ENCODE results near the gene FBXO31.

FBXO31 gene

GRCh38 chr16:87331241-87331801 is 52.3 kb downstream of the FBXO31 start:
- DNase-seq, result no peak
- no peak overlapping the region for H3K23ac ChIP-seq (ENCODE audit: low read length)

GRCh38 chr16:87330646-87331045 is 52.9 kb downstream of the FBXO31 start:
- Histone ChIP-seq H3K4me1 (ENCODE audit: control insufficient read depth, low read depth, low read length) (no peaks in the 10 kb centered on the region), H3K4me2 (ENCODE audit: low read length) (no peak overlapping the region), H3K4me3 (ENCODE audit: low read length) (no peak overlapping the region), H3K27me3 (ENCODE audit: insufficient read depth, low read length, poor library complexity) (no peaks in the 10 kb centered on the region), H2AK5ac (ENCODE audit: low read length) (no peak overlapping the region), H3K36me3 (ENCODE audit: control insufficient read depth, insufficient read depth, low read length) (no peaks in the 10 kb centered on the region), H3K18ac (ENCODE audit: low read length) (no peak overlapping the region), H3K4ac (ENCODE audit: low read depth, low read length) (no peak overlapping the region), H3K79me1 (ENCODE audit: low read length) (no peaks in the 10 kb centered on the region), H3K79me2 (ENCODE audit: control insufficient read depth, insufficient read depth, low read length) (no peaks in the 10 kb centered on the region), H3K23ac (ENCODE audit: low read length) (no peak overlapping the region), H2BK15ac (replicated peaks; ENCODE audit: low read depth) (no peak overlapping the region), H4K8ac (ENCODE audit: low read depth, low read length) (no peak overlapping the region), H3K56ac (ENCODE audit: low read length) (no peak overlapping the region), H3K27ac (ENCODE audit: low read depth, low read length) (no peak overlapping the region), H4K5ac (ENCODE audit: low read length) (no peak overlapping the region), H3K9ac (ENCODE audit: low read length) (no peak overlapping the region), H2BK5ac (ENCODE audit: low read length) (no peak overlapping the region), H2BK120ac (ENCODE audit: low read depth, low read length) (no peak overlapping the region)
- WGBS (ENCODE audit: extremely low coverage, insufficient coverage, low lambda C conversion rate), result no CpG with 5 or more reads among the region's 15 CpGs
- DNase-seq, result no peak

More at GRCh38 chr16:87331241-87331801, 52.3 kb downstream of the FBXO31 start:
- Histone ChIP-seq H3K4me3 (ENCODE audit: low read length) (no peak overlapping the region), H3K4ac (ENCODE audit: low read depth, low read length) (no peak overlapping the region), H4K5ac (ENCODE audit: low read length) (no peak overlapping the region), H3K79me2 (ENCODE audit: control insufficient read depth, insufficient read depth, low read length) (no peaks in the 10 kb centered on the region), H3K27ac (ENCODE audit: low read depth, low read length) (no peak overlapping the region), H3K9ac (ENCODE audit: low read length) (no peak overlapping the region), H4K8ac (ENCODE audit: low read depth, low read length) (no peak overlapping the region), H2BK15ac (replicated peaks; ENCODE audit: low read depth) (no peak overlapping the region), H3K18ac (ENCODE audit: low read length) (no peak overlapping the region), H3K4me1 (ENCODE audit: control insufficient read depth, low read depth, low read length) (no peaks in the 10 kb centered on the region), H2BK120ac (ENCODE audit: low read depth, low read length) (no peak overlapping the region), H2AK5ac (ENCODE audit: low read length) (no peak overlapping the region), H3K79me1 (ENCODE audit: low read length) (no peaks in the 10 kb centered on the region), H3K4me2 (ENCODE audit: low read length) (no peak overlapping the region), H3K36me3 (ENCODE audit: control insufficient read depth, insufficient read depth, low read length) (no peaks in the 10 kb centered on the region), H3K27me3 (ENCODE audit: insufficient read depth, low read length, poor library complexity) (no peaks in the 10 kb centered on the region), H2BK5ac (ENCODE audit: low read length) (no peak overlapping the region), H3K56ac (ENCODE audit: low read length) (no peak overlapping the region)
- no CpG with 5 or more reads among the region's 31 CpGs for WGBS (ENCODE audit: extremely low coverage, insufficient coverage, low lambda C conversion rate)

DNA sequence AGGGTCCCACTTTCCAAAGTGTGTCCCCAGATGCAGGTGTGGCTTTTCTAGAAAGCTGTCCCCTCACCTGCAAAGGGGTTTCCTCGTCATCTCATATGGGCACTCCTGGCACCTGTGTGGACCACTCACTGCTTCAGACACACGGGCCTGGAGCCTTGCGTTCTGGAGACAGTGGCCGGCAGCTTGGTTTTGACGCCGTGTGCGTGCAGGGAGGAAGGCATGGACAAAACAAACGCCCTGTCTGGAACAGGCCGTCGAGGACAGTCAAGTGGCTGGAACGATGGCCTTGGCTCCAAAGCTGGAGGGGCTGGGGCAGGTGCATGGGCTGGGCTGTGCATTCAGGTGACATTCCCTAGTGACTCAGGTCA is 53.3 kb downstream of the FBXO31 start:
- no peak overlapping the region for H2BK15ac ChIP-seq (replicated peaks; ENCODE audit: low read depth)
- H2BK120ac ChIP-seq (ENCODE audit: low read depth, low read length), result no peak overlapping the region
- H4K8ac ChIP-seq (ENCODE audit: low read depth, low read length), result no peak overlapping the region
- H3K36me3 ChIP-seq (ENCODE audit: control insufficient read depth, insufficient read depth, low read length), result no peaks in the 10 kb centered on the region
- H3K4me2 ChIP-seq (ENCODE audit: low read length), result no peak overlapping the region
- no peaks in the 10 kb centered on the region for H3K4me1 ChIP-seq (ENCODE audit: control insufficient read depth, low read depth, low read length)
- H3K4ac ChIP-seq (ENCODE audit: low read depth, low read length), result no peak overlapping the region
- H2AK5ac ChIP-seq (ENCODE audit: low read length), result no peak overlapping the region
- H3K23ac ChIP-seq (ENCODE audit: low read length), result no peak overlapping the region
- no peak overlapping the region for H3K27ac ChIP-seq (ENCODE audit: low read depth, low read length)
- no peak overlapping the region for H3K56ac ChIP-seq (ENCODE audit: low read length)
- H3K4me3 ChIP-seq (ENCODE audit: low read length), result no peak overlapping the region
- no peaks in the 10 kb centered on the region for H3K79me1 ChIP-seq (ENCODE audit: low read length)
- no peak overlapping the region for H3K18ac ChIP-seq (ENCODE audit: low read length)
- H4K5ac ChIP-seq (ENCODE audit: low read length), result no peak overlapping the region
- no peak overlapping the region for H3K9ac ChIP-seq (ENCODE audit: low read length)
- H3K27me3 ChIP-seq (ENCODE audit: insufficient read depth, low read length, poor library complexity), result no peaks in the 10 kb centered on the region
- no peak for DNase-seq
- H2BK5ac ChIP-seq (ENCODE audit: low read length), result no peak overlapping the region
- WGBS (ENCODE audit: extremely low coverage, insufficient coverage, low lambda C conversion rate), result no CpG with 5 or more reads among the region's 11 CpGs
- H3K79me2 ChIP-seq (ENCODE audit: control insufficient read depth, insufficient read depth, low read length), result no peaks in the 10 kb centered on the region

- Histone ChIP-seq H3K9ac (ENCODE audit: low read length) (no peak overlapping the region), H3K18ac (ENCODE audit: low read length) (no peak overlapping the region), H3K27ac (ENCODE audit: low read depth, low read length) (no peak overlapping the region), H3K4me2 (ENCODE audit: low read length) (no peak overlapping the region), H2BK120ac (ENCODE audit: low read depth, low read length) (no peak overlapping the region), H3K36me3 (ENCODE audit: control insufficient read depth, insufficient read depth, low read length) (no peaks in the 10 kb centered on the region), H2BK15ac (replicated peaks; ENCODE audit: low read depth) (no peak overlapping the region), H4K5ac (ENCODE audit: low read length) (no peak overlapping the region), H3K79me2 (ENCODE audit: control insufficient read depth, insufficient read depth, low read length) (no peaks in the 10 kb centered on the region), H3K4ac (ENCODE audit: low read depth, low read length) (no peak overlapping the region), H3K56ac (ENCODE audit: low read length) (no peak overlapping the region), H3K4me1 (ENCODE audit: control insufficient read depth, low read depth, low read length) (no peaks in the 10 kb centered on the region), H2AK5ac (ENCODE audit: low read length) (no peak overlapping the region), H4K8ac (ENCODE audit: low read depth, low read length) (no peak overlapping the region), H3K23ac (ENCODE audit: low read length) (no peak overlapping the region), H3K79me1 (ENCODE audit: low read length) (no peaks in the 10 kb centered on the region), H3K4me3 (ENCODE audit: low read length) (no peak overlapping the region), H3K27me3 (ENCODE audit: insufficient read depth, low read length, poor library complexity) (no peaks in the 10 kb centered on the region), H2BK5ac (ENCODE audit: low read length) (no peak overlapping the region)
- WGBS (ENCODE audit: extremely low coverage, insufficient coverage, low lambda C conversion rate), result no CpG with 5 or more reads among the region's 20 CpGs
- DNase-seq, result no peak
Observed at GRCh38 chr16:87329436-87330256, 53.9 kb downstream of the FBXO31 start.

DNA sequence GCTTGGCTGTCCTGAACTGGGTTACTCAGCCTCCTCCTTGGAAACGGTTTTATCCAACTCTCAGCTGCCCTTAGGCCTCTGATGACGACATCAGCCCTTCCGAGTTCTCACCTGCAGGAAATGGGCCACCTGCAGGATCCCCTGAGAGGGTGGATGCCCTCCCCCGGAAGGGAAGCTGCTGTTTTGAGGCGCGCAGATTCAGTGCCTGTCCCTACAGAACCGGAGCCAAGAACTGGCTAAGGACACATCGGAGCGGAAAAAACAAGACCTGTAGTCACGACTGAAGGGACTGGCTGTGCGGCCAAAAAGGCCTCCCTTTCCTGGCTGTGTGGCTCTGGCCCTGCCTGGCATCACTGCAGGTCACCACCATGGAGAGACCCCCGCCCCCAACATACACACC is 54.7 kb downstream of the FBXO31 start:
- H3K79me1 ChIP-seq (ENCODE audit: low read length), result no peaks in the 10 kb centered on the region
- H3K4ac ChIP-seq (ENCODE audit: low read depth, low read length), result no peak overlapping the region
- no peak overlapping the region for H2BK120ac ChIP-seq (ENCODE audit: low read depth, low read length)
- H3K9ac ChIP-seq (ENCODE audit: low read length), result no peak overlapping the region
- WGBS (ENCODE audit: extremely low coverage, insufficient coverage, low lambda C conversion rate), result no CpG with 5 or more reads among the region's 12 CpGs
- H3K56ac ChIP-seq (ENCODE audit: low read length), result no peak overlapping the region
- no peak overlapping the region for H3K4me2 ChIP-seq (ENCODE audit: low read length)
- no peak overlapping the region for H3K23ac ChIP-seq (ENCODE audit: low read length)
- H3K36me3 ChIP-seq (ENCODE audit: control insufficient read depth, insufficient read depth, low read length), result no peaks in the 10 kb centered on the region
- H4K8ac ChIP-seq (ENCODE audit: low read depth, low read length), result no peak overlapping the region
- H3K27me3 ChIP-seq (ENCODE audit: insufficient read depth, low read length, poor library complexity), result no peaks in the 10 kb centered on the region
- no peak overlapping the region for H2BK5ac ChIP-seq (ENCODE audit: low read length)
- no peak for DNase-seq
- no peak overlapping the region for H3K27ac ChIP-seq (ENCODE audit: low read depth, low read length)
- H3K79me2 ChIP-seq (ENCODE audit: control insufficient read depth, insufficient read depth, low read length), result no peaks in the 10 kb centered on the region
- H4K5ac ChIP-seq (ENCODE audit: low read length), result no peak overlapping the region
- no peak overlapping the region for H3K18ac ChIP-seq (ENCODE audit: low read length)
- H2AK5ac ChIP-seq (ENCODE audit: low read length), result no peak overlapping the region
- no peaks in the 10 kb centered on the region for H3K4me1 ChIP-seq (ENCODE audit: control insufficient read depth, low read depth, low read length)
- no peak overlapping the region for H3K4me3 ChIP-seq (ENCODE audit: low read length)
- no peak overlapping the region for H2BK15ac ChIP-seq (replicated peaks; ENCODE audit: low read depth)
